ENCODE measurements around the gene LRRC23.

LRRC23 gene

GRCh38 chr12:6957151-6957701 lies 52.6 kb downstream of the LRRC23 start:
- no peak for DNase-seq (ENCODE audit: low read depth)

- DNase-seq (ENCODE audit: low read depth): no peak
Observed at GRCh38 chr12:6957741-6958608, 53.4 kb downstream of the LRRC23 start.

- DNase-seq (ENCODE audit: low read depth): no peak
Observed at GRCh38 chr12:6958609-6959057, 54.0 kb downstream of the LRRC23 start.

- no peak for DNase-seq (ENCODE audit: low read depth)
Observed at GRCh38 chr12:6959058-6959804, 54.6 kb downstream of the LRRC23 start.

- no peak for DNase-seq (ENCODE audit: low read depth)
Observed at GRCh38 chr12:6959805-6960592, 55.4 kb downstream of the LRRC23 start.

- no peak for DNase-seq (ENCODE audit: low read depth)
Observed at GRCh38 chr12:6960593-6961277, 56.1 kb downstream of the LRRC23 start.

- no peak for DNase-seq (ENCODE audit: low read depth)
Observed at GRCh38 chr12:6961278-6961694, 56.7 kb downstream of the LRRC23 start.

- DNase-seq (ENCODE audit: low read depth): no peak
Observed at GRCh38 chr12:6961695-6962284, 57.2 kb downstream of the LRRC23 start.

- no peak for DNase-seq (ENCODE audit: low read depth)
Observed at GRCh38 chr12:6962285-6963015, 57.8 kb downstream of the LRRC23 start.

GRCh38 chr12:6963016-6963731 lies 58.6 kb downstream of the LRRC23 start:
- DNase-seq (ENCODE audit: low read depth): no peak
